HepG2 (cell line): Measurements from ENCODE around the gene ASCC3. TPM values are rescaled to one million over a fixed set of nuclear protein-coding genes. Genes with fewer than 3 reads are reported as not detected.

Source experiments
- AFF4 ChIP-seq: sonication (generic); formaldehyde crosslinking; IDR thresholded peaks from 2 replicates; pipeline ENCODE4 v1.4.0; 2020; ENCODE audit warnings: missing genetic modification reagents
- ARNTL ChIP-seq: sonication (generic); formaldehyde crosslinking; IDR thresholded peaks from 2 replicates; pipeline ENCODE4 v1.4.0; 2020; ENCODE audit warnings: mild to moderate bottlenecking, missing genetic modification reagents
- E2F1 ChIP-seq: sonication (generic); formaldehyde crosslinking; IDR thresholded peaks from 2 replicates; pipeline ENCODE4 v1.5.0; 2020; ENCODE audit warnings: missing genetic modification reagents
- MAFG ChIP-seq: sonication (generic); formaldehyde crosslinking; IDR thresholded peaks from 2 replicates; pipeline ENCODE4 v1.5.1; 2020; ENCODE audit warnings: mild to moderate bottlenecking, missing genetic modification reagents
- MTERF4 ChIP-seq: sonication (generic); formaldehyde crosslinking; IDR thresholded peaks from 2 replicates; pipeline ENCODE4 v1.8.0; 2023; ENCODE audit warnings: mild to moderate bottlenecking, missing genetic modification reagents
- NFE2 ChIP-seq: sonication (generic); formaldehyde crosslinking; IDR thresholded peaks from 2 replicates; pipeline ENCODE4 v1.4.0; 2020; ENCODE audit warnings: missing genetic modification reagents
- NR3C1 ChIP-seq: sonication (generic); formaldehyde crosslinking; IDR thresholded peaks from 2 replicates; pipeline ENCODE4 v1.4.0; 2020; ENCODE audit warnings: missing genetic modification reagents
- PHF20 ChIP-seq: sonication (generic); formaldehyde crosslinking; IDR thresholded peaks from 2 replicates; pipeline ENCODE4 v1.5.0; 2020; ENCODE audit warnings: mild to moderate bottlenecking, missing genetic modification reagents
- RFXAP ChIP-seq: sonication (generic); formaldehyde crosslinking; IDR thresholded peaks from 2 replicates; pipeline ENCODE4 v1.4.0; 2020; ENCODE audit warnings: missing genetic modification reagents, borderline replicate concordance
- SKI ChIP-seq: fragments of 450-650 bp; IDR thresholded peaks from one replicate; pipeline ENCODE4 v1.6.1; 2018; ENCODE audit warnings: mild to moderate bottlenecking; ENCODE audit not compliant: partially characterized antibody
- SNAPC2 ChIP-seq: sonication (generic); formaldehyde crosslinking; IDR thresholded peaks from 2 replicates; pipeline ENCODE4 v1.8.1; 2022; ENCODE audit warnings: mild to moderate bottlenecking, missing genetic modification reagents
- TGIF2 ChIP-seq: IDR thresholded peaks from 2 replicates; pipeline ENCODE4 v1.6.1; 2016; ENCODE audit warnings: control low read depth, missing compliant biosample characterization
- ZBTB7A ChIP-seq: sonication (generic); formaldehyde crosslinking; IDR thresholded peaks from 2 replicates; pipeline ENCODE4 v1.8.0; 2022; ENCODE audit warnings: mild to moderate bottlenecking, missing genetic modification reagents
- ZNF629 ChIP-seq: sonication (generic); formaldehyde crosslinking; conservative IDR thresholded peaks from 2 replicates; pipeline ENCODE4 v1.5.0; 2020; ENCODE audit warnings: missing genetic modification reagents
- ZNF7 ChIP-seq: IDR thresholded peaks from 2 replicates; pipeline ENCODE4 v1.6.1; 2016; ENCODE audit warnings: missing biosample characterization, missing genetic modification reagents
- ZNF781 ChIP-seq: sonication (generic); formaldehyde crosslinking; IDR thresholded peaks from 2 replicates; pipeline ENCODE4 v1.5.1; 2020; ENCODE audit warnings: borderline replicate concordance, mild to moderate bottlenecking, missing genetic modification reagents; ENCODE audit errors: not compliant biosample characterization
- polyA plus RNA-seq, 8 experiments: library from polyadenylated mRNA; depleted of rRNA in 3 of 8; stranded (reverse) in 7 of 8; unstranded in 1 of 8; fragments of >200 nt; fragmentation: Illumina TruSeq in 4 of 8; extraction: Trizol in 4 of 8; gene quantifications; 2 replicates each; pipeline versions ENCODE4 v1.2.1 to v1.2.3, GENCODE V29; 2011 to 2016; ENCODE audit warnings: low read depth in 4 of 8, missing spikeins in 1 of 8, mixed read lengths in 1 of 8; ENCODE audit not compliant: insufficient read depth in 1 of 8
- total RNA-seq, 5 experiments: library from RNA; depleted of rRNA; stranded (reverse); fragments of >200 nt; fragmentation: Illumina TruSeq; extraction: Trizol; gene quantifications; 2 replicates each; pipeline ENCODE4 v1.2.3, GENCODE V29; 2016; ENCODE audit warnings: low read depth in 1 of 5
- TF ChIP-seq, protein P1 (sequence below): sonication (generic); formaldehyde crosslinking; IDR thresholded peaks from 2 replicates; pipeline ENCODE4 v1.4.0; 2020; ENCODE audit warnings: low read depth, missing genetic modification reagents
- TF ChIP-seq, protein P2 (sequence below): sonication (generic); formaldehyde crosslinking; IDR thresholded peaks from 2 replicates; pipeline ENCODE4 v1.5.0; 2020; ENCODE audit warnings: missing genetic modification reagents

The ASCC3 gene
- total and polyA plus RNA-seq, 2 of the 13 experiments (the other 11 are each of a cell fraction or from before 2014, with no cell fraction given) = 23.1 to 55.7 TPM

- TF ChIP-seq ZNF629 (CRISPR knock-in tag) (no peak), ZNF7 (CRISPR knock-in tag) (no peak), ZBTB7A (peak; percentile 48; the same call in 1 of the 2 replicates), SNAPC2 (CRISPR knock-in tag) (no peak), PHF20 (CRISPR knock-in tag) (peak; percentile 88), SKI (peak; percentile 52), AFF4 (CRISPR knock-in tag) (no peak), RFXAP (CRISPR knock-in tag) (peak; percentile 27; the same call in 1 of the 2 replicates), MAFG (CRISPR knock-in tag) (no peak; the same call in 1 of the 2 replicates), NFE2 (CRISPR knock-in tag) (no peak), ARNTL (CRISPR knock-in tag) (peak; percentile 56; the same call in 1 of the 2 replicates), ZNF781 (peak; percentile 90), TGIF2 (peak; percentile 68; the same call in 1 of the 2 replicates), MTERF4 (CRISPR knock-in tag) (peak; percentile 90), NR3C1 (CRISPR knock-in tag) (no peak), E2F1 (CRISPR knock-in tag) (peak; percentile 62; the same call in 1 of the 2 replicates)
- TF ChIP-seq, protein P1, sequence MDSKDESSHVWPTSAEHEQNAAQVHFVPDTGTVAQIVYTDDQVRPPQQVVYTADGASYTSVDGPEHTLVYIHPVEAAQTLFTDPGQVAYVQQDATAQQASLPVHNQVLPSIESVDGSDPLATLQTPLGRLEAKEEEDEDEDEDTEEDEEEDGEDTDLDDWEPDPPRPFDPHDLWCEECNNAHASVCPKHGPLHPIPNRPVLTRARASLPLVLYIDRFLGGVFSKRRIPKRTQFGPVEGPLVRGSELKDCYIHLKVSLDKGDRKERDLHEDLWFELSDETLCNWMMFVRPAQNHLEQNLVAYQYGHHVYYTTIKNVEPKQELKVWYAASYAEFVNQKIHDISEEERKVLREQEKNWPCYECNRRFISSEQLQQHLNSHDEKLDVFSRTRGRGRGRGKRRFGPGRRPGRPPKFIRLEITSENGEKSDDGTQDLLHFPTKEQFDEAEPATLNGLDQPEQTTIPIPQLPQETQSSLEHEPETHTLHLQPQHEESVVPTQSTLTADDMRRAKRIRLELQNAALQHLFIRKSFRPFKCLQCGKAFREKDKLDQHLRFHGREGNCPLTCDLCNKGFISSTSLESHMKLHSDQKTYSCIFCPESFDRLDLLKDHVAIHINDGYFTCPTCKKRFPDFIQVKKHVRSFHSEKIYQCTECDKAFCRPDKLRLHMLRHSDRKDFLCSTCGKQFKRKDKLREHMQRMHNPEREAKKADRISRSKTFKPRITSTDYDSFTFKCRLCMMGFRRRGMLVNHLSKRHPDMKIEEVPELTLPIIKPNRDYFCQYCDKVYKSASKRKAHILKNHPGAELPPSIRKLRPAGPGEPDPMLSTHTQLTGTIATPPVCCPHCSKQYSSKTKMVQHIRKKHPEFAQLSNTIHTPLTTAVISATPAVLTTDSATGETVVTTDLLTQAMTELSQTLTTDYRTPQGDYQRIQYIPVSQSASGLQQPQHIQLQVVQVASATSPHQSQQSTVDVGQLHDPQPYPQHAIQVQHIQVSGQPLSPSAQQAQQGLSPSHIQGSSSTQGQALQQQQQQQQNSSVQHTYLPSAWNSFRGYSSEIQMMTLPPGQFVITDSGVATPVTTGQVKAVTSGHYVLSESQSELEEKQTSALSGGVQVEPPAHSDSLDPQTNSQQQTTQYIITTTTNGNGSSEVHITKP (CRISPR knock-in tag) = 0 out of 2 replicates have a peak, but pooled peaks have one; percentile 40
- TF ChIP-seq, protein P2, sequence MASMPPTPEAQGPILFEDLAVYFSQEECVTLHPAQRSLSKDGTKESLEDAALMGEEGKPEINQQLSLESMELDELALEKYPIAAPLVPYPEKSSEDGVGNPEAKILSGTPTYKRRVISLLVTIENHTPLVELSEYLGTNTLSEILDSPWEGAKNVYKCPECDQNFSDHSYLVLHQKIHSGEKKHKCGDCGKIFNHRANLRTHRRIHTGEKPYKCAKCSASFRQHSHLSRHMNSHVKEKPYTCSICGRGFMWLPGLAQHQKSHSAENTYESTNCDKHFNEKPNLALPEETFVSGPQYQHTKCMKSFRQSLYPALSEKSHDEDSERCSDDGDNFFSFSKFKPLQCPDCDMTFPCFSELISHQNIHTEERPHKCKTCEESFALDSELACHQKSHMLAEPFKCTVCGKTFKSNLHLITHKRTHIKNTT (CRISPR knock-in tag) = no peak
Measured at GRCh38 chr6:100880853-100881706, at the start of gene ASCC3 (continued).
